Endodermal cell (in vitro differentiated cells): ENCODE data around the gene ARPP21. TPM values are rescaled to one million over a fixed set of nuclear protein-coding genes. Genes with fewer than 3 reads are reported as not detected.
"Not testable (repeated sequence)": the region's sequence is repeated elsewhere in the genome, so short reads cannot be mapped to it uniquely, and the experiment has no call there.

ENCODE experiments used
- DNase-seq: peaks from one replicate; pipeline ENCODE4 v3.0.0-alpha.2; 2017
- H3K27ac ChIP-seq: 2 replicates; pipeline ENCODE4 v1.5.1; 2013; ENCODE audit warnings: mild to moderate bottlenecking, low read depth, low read length, moderate library complexity
- H3K27me3 ChIP-seq: 2 replicates; pipeline ENCODE4 v1.6.1; 2013; ENCODE audit warnings: mild to moderate bottlenecking, low read length, moderate library complexity; ENCODE audit not compliant: insufficient read depth, control insufficient read depth, poor library complexity, severe bottlenecking
- H3K36me3 ChIP-seq: 2 replicates; pipeline ENCODE4 v1.7.0; 2013; ENCODE audit warnings: mild to moderate bottlenecking, low read length, moderate library complexity; ENCODE audit not compliant: control insufficient read depth, insufficient read depth
- H3K4me1 ChIP-seq: one replicate; pipeline ENCODE4 v1.7.0; 2013; ENCODE audit warnings: low read length; ENCODE audit not compliant: control insufficient read depth, insufficient read depth
- H3K4me3 ChIP-seq: 2 replicates; pipeline ENCODE4 v1.5.1; 2013; ENCODE audit warnings: mild to moderate bottlenecking, low read length, moderate library complexity
- H3K9ac ChIP-seq: 2 replicates; pipeline ENCODE4 v1.6.1; 2013; ENCODE audit warnings: mild to moderate bottlenecking, low read length, moderate library complexity; ENCODE audit not compliant: poor library complexity, severe bottlenecking; ENCODE audit errors: extremely low read depth
- H3K9me3 ChIP-seq: 2 replicates; pipeline ENCODE4 v1.6.1; 2013; ENCODE audit warnings: mild to moderate bottlenecking, low read length, moderate library complexity; ENCODE audit not compliant: control insufficient read depth
- H3K27ac Mint-ChIP-seq: 2 replicates; pipeline ENCODE4 v1.8.0; 2020; ENCODE audit warnings: mixed read lengths
- H3K27me3 Mint-ChIP-seq: 2 replicates; pipeline ENCODE4 v1.8.0; 2021; ENCODE audit warnings: mild to moderate bottlenecking, mixed read lengths; ENCODE audit not compliant: insufficient read depth
- H3K36me3 Mint-ChIP-seq: 2 replicates; pipeline ENCODE4 v1.8.0; 2020; ENCODE audit warnings: low read depth, mixed read lengths
- H3K4me1 Mint-ChIP-seq: 2 replicates; pipeline ENCODE4 v1.8.0; 2020; ENCODE audit warnings: mixed read lengths
- H3K4me3 Mint-ChIP-seq: 2 replicates; pipeline ENCODE4 v1.8.0; 2020; ENCODE audit warnings: mild to moderate bottlenecking, moderate library complexity, mixed read lengths
- H3K9me3 Mint-ChIP-seq: 2 replicates; pipeline ENCODE4 v1.8.0; 2020; ENCODE audit warnings: mild to moderate bottlenecking, mixed read lengths
- CTCF ChIP-seq: fragments of 200-600 bp; sonication (generic); conservative IDR thresholded peaks from 2 replicates; pipeline ENCODE4 v1.5.0; 2021; ENCODE audit warnings: antibody characterized with exemption, mild to moderate bottlenecking
- WGBS, 2 experiments: methylation state at CpG; one replicate each; pipeline versions ENCODE4 v1.1.5 to v1.1.7; 2013; ENCODE audit warnings: missing lambda C conversion rate in 2 of 2, mixed read lengths in 1 of 2; ENCODE audit not compliant: insufficient coverage in 1 of 2, insufficient read length in 1 of 2; 5-methylcytosine and 5-hydroxymethylcytosine counted together
- total RNA-seq, 2 donors: library from RNA; stranded (reverse); fragmentation: NEBNext Ultra II Directional in 1 of 2; extraction: Animal tissue kit (Norgen Biotek cat#: 25700) in 1 of 2; gene quantifications; 2 replicates in 1 of 2; 3 replicates in 1 of 2; pipeline ENCODE4 v1.2.1, GENCODE V29; 2021

ARPP21 gene
- total RNA-seq, 2 donors from 2014 or later = not detected

- peaks cover 3% of the 10 kb centered on the region for H3K27me3 Mint-ChIP-seq
- H3K4me1 Mint-ChIP-seq = no peaks in the 10 kb centered on the region
- no peak overlapping the region for H3K4me3 ChIP-seq
- no peaks in the 10 kb centered on the region for H3K4me1 ChIP-seq
- no peaks in the 10 kb centered on the region for H3K36me3 Mint-ChIP-seq
- TF ChIP-seq CTCF = no peak
- no peaks in the 10 kb centered on the region for H3K27me3 ChIP-seq
- no peak overlapping the region for H3K4me3 Mint-ChIP-seq
- H3K9ac ChIP-seq = no peak overlapping the region
- H3K27ac Mint-ChIP-seq = no peak overlapping the region
- no peak overlapping the region for H3K27ac ChIP-seq
- DNase-seq = no peak
- H3K36me3 ChIP-seq = no peaks in the 10 kb centered on the region
- WGBS, 2 experiments = 95% methylated on average over 1 of the region's 1 CpG; no CpG with 5 or more reads in 1 of the 2 experiments
- no peaks in the 10 kb centered on the region for H3K9me3 Mint-ChIP-seq
- H3K9me3 ChIP-seq = no peaks in the 10 kb centered on the region
Observed at GRCh38 chr3:35800960-35801459, 161.7 kb downstream of the ARPP21 start.

GRCh38 chr3:35814531-35814930 is 175.2 kb downstream of the ARPP21 start:
- H3K27me3 ChIP-seq = no peaks in the 10 kb centered on the region
- no peak overlapping the region for H3K27ac ChIP-seq
- no peak overlapping the region for H3K9ac ChIP-seq
- no peaks in the 10 kb centered on the region for H3K36me3 ChIP-seq
- no peaks in the 10 kb centered on the region for H3K4me1 Mint-ChIP-seq
- H3K4me3 Mint-ChIP-seq = no peak overlapping the region
- H3K36me3 Mint-ChIP-seq = no peaks in the 10 kb centered on the region
- no peaks in the 10 kb centered on the region for H3K4me1 ChIP-seq
- H3K9me3 ChIP-seq = no peaks in the 10 kb centered on the region
- no peaks in the 10 kb centered on the region for H3K9me3 Mint-ChIP-seq
- no peak for TF ChIP-seq CTCF
- no peak overlapping the region for H3K4me3 ChIP-seq
- DNase-seq = no peak
- no peaks in the 10 kb centered on the region for H3K27me3 Mint-ChIP-seq
- WGBS, 2 experiments = 85 to 100% methylated on average over 1 to 4 of the region's 4 CpGs
- H3K27ac Mint-ChIP-seq = no peak overlapping the region

DNA sequence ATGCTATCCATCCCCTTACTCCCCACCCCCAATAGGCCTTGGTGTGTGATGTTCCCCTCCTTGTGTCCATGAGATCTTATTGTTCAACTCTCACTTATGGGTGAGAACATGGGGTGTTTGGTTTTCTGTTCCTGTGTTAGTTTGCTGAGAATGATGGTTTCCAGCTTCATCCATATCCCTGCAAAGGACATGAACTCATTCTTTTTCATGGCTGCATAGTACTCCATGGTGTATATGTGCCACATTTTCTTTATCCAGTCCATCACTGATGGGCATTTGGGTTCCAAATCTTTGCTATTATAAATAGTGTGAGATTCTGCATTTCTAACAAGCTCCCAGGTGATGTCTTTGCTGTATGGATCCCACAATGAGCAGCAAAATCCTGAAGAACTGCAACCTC is 176.5 kb downstream of the ARPP21 start:
- not testable (repeated sequence) for H3K4me3 Mint-ChIP-seq, H3K27ac Mint-ChIP-seq, H3K36me3 Mint-ChIP-seq, H3K4me1 Mint-ChIP-seq, H3K9me3 ChIP-seq, DNase-seq, H3K9me3 Mint-ChIP-seq, H3K4me1 ChIP-seq, H3K27me3 ChIP-seq, H3K27me3 Mint-ChIP-seq, H3K36me3 ChIP-seq, H3K9ac ChIP-seq, H3K4me3 ChIP-seq, H3K27ac ChIP-seq

- Histone ChIP-seq H3K9me3 (no peaks in the 10 kb centered on the region), H3K36me3 (no peaks in the 10 kb centered on the region), H3K27me3 (no peaks in the 10 kb centered on the region), H3K9ac (no peak overlapping the region), H3K27ac (no peak overlapping the region), H3K4me3 (no peak overlapping the region), H3K4me1 (no peaks in the 10 kb centered on the region)
- Mint-ChIP-seq H3K27me3 (no peaks in the 10 kb centered on the region), H3K36me3 (no peaks in the 10 kb centered on the region), H3K4me1 (no peaks in the 10 kb centered on the region), H3K9me3 (no peaks in the 10 kb centered on the region), H3K4me3 (no peak overlapping the region), H3K27ac (no peak overlapping the region)
- 82 to 92% methylated on average over 4 of the region's 4 CpGs for WGBS, 2 experiments
- DNase-seq = no peak
- TF ChIP-seq CTCF = no peak
Observed at GRCh38 chr3:35817216-35817615, 177.9 kb downstream of the ARPP21 start.
